ENCODE results near the gene ZNF385C. TPM values are rescaled to one million over a fixed set of nuclear protein-coding genes. Genes with fewer than 3 reads are reported as not detected.

Gene ZNF385C
- total and polyA plus RNA-seq, 2 of the 13 experiments (the other 11 are each of a cell fraction or from before 2014, with no cell fraction given) = 2.3 to 6.1 TPM

GRCh38 chr17:42016941-42017865 is 81.1 kb downstream of the ZNF385C start, which contains the start of gene DNAJC7 (continued):
- peak; percentile 68 for TF ChIP-seq THRA (CRISPR knock-in tag; IDR thresholded peaks at IDR 0.05; ENCODE audit: borderline replicate concordance)
- 0 out of 2 replicates have a peak, but pooled peaks have one; percentile 68 for TF ChIP-seq ZNF674 (CRISPR knock-in tag; IDR thresholded peaks at IDR 0.05; ENCODE audit: low read depth)
- TF ChIP-seq ZNF572 (CRISPR knock-in tag; IDR thresholded peaks at IDR 0.05) = no peak; the same call in 1 of the 2 replicates
- TF ChIP-seq ZHX2 (IDR thresholded peaks at IDR 0.05; ENCODE audit: low read depth) = peak; percentile 97
- TF ChIP-seq ZHX2 (CRISPR knock-in tag; IDR thresholded peaks at IDR 0.05; ENCODE audit: borderline replicate concordance) = no peak
- no peak for TF ChIP-seq ZNF549 (CRISPR knock-in tag; IDR thresholded peaks at IDR 0.05)
- no peak; the same call in 1 of the 2 replicates for TF ChIP-seq ZNF616 (CRISPR knock-in tag; IDR thresholded peaks at IDR 0.05; ENCODE audit: low read depth)
- peak; percentile 44; the same call in 1 of the 2 replicates for TF ChIP-seq HMG20A (CRISPR knock-in tag; IDR thresholded peaks at IDR 0.05; ENCODE audit: borderline replicate concordance)
- peak; percentile 68 for TF ChIP-seq HCFC1 (IDR thresholded peaks at IDR 0.05; ENCODE audit: low read depth, low read length)
- no peak for TF ChIP-seq TBL1XR1 (IDR thresholded peaks at IDR 0.05; ENCODE audit: borderline replicate concordance, low read length, partially characterized antibody)
- peak; percentile 96 for TF ChIP-seq POGK (CRISPR knock-in tag; conservative IDR thresholded peaks at IDR 0.05)
- TF ChIP-seq GZF1 (CRISPR knock-in tag; IDR thresholded peaks at IDR 0.05) = peak; percentile 79; the same call in 1 of the 2 replicates
- peak; percentile 93 for TF ChIP-seq PHF20 (CRISPR knock-in tag; IDR thresholded peaks at IDR 0.05)
- peak; percentile 96 for TF ChIP-seq ZNF704 (CRISPR knock-in tag; IDR thresholded peaks at IDR 0.05; ENCODE audit: borderline replicate concordance)
- TF ChIP-seq ZSCAN25 (CRISPR knock-in tag; IDR thresholded peaks at IDR 0.05) = no peak
- TF ChIP-seq SMYD3 (CRISPR knock-in tag; IDR thresholded peaks at IDR 0.05) = peak; percentile 74; the same call in 1 of the 2 replicates
- TF ChIP-seq ZKSCAN1 (IDR thresholded peaks at IDR 0.05; ENCODE audit: low read length) = 0 out of 2 replicates have a peak, but pooled peaks have one; percentile 7
- peak; percentile 91; the same call in 1 of the 2 replicates for TF ChIP-seq ZNF383 (CRISPR knock-in tag; IDR thresholded peaks at IDR 0.05; ENCODE audit: borderline replicate concordance)
